GM19193 (cell line): ENCODE data around the gene KCNN2.

Experiments
- POLR2A ChIP-seq: IDR thresholded peaks from 4 replicates; pipeline ENCODE4 v1.6.1; 2011; ENCODE audit not compliant: insufficient read depth, insufficient read length; ENCODE audit errors: extremely low read depth

Gene KCNN2

GRCh38 chr5:114355086-114355830 lies 6.6 kb upstream of the KCNN2 start:
- TF ChIP-seq POLR2A, result no peak

- no peak for TF ChIP-seq POLR2A
These were observed 3.5 kb upstream of the KCNN2 start for GRCh38 chr5:114358329-114358728.

- TF ChIP-seq POLR2A, result no peak
These were observed 1.5 kb upstream of the KCNN2 start for GRCh38 chr5:114360357-114360756.

- TF ChIP-seq POLR2A, result no peak
These were observed 800 bp upstream of the KCNN2 start for GRCh38 chr5:114360816-114361723.

GRCh38 chr5:114362197-114362976 lies 517 bp downstream of the KCNN2 start:
- no peak for TF ChIP-seq POLR2A

- no peak for TF ChIP-seq POLR2A
These were observed 1.3 kb downstream of the KCNN2 start for GRCh38 chr5:114362977-114363761.

- no peak for TF ChIP-seq POLR2A
These were observed 2.0 kb downstream of the KCNN2 start for GRCh38 chr5:114363837-114364236.

GRCh38 chr5:114367029-114367428 lies 5.2 kb downstream of the KCNN2 start:
- TF ChIP-seq POLR2A, result no peak

- no peak for TF ChIP-seq POLR2A
These were observed 8.0 kb downstream of the KCNN2 start for GRCh38 chr5:114369680-114370417.

GRCh38 chr5:114377050-114377844 lies 15.4 kb downstream of the KCNN2 start:
- TF ChIP-seq POLR2A, result no peak

GRCh38 chr5:114377946-114378345 lies 16.1 kb downstream of the KCNN2 start:
- TF ChIP-seq POLR2A, result no peak

GRCh38 chr5:114380721-114381120 lies 18.9 kb downstream of the KCNN2 start:
- no peak for TF ChIP-seq POLR2A

GRCh38 chr5:114387433-114387832 lies 25.6 kb downstream of the KCNN2 start:
- TF ChIP-seq POLR2A, result no peak
